Measurements from ENCODE around the gene AQP6.

The AQP6 gene

DNA sequence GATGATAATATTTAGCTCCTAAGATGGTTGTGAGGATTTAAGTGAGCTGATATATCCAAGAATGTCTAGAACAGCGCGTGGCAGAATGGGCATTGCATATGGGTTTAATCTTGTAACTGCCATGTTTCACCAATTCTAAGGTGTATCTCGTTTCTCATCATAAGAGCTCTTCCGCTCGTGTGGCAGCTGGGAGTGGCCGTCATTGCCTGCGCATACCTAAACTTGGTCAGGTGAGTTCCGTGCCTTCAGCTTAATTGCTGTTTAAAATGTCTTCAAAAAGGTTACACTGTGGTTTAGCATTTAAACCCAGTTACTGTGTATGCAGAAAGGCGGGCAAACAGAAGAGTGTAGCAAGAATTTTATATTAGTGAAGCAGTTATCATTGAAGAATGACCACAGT is 26.7 kb upstream of the AQP6 start:
- no peak overlapping the region for H3K9ac ChIP-seq (ENCODE audit: low read length)
- peaks cover 2% of the 10 kb centered on the region for H3K4me1 ChIP-seq (ENCODE audit: control insufficient read depth, insufficient read depth, low read length)
- no peaks in the 10 kb centered on the region for H3K36me3 ChIP-seq (ENCODE audit: control insufficient read depth, insufficient read depth, low read length)
- no peak overlapping the region for H3K4me3 ChIP-seq (ENCODE audit: low read length)
- no peak overlapping the region for H3K27ac ChIP-seq (ENCODE audit: low read depth, low read length)
- no peaks in the 10 kb centered on the region for H3K27me3 ChIP-seq (ENCODE audit: control insufficient read depth, insufficient read depth, low read length)

DNA sequence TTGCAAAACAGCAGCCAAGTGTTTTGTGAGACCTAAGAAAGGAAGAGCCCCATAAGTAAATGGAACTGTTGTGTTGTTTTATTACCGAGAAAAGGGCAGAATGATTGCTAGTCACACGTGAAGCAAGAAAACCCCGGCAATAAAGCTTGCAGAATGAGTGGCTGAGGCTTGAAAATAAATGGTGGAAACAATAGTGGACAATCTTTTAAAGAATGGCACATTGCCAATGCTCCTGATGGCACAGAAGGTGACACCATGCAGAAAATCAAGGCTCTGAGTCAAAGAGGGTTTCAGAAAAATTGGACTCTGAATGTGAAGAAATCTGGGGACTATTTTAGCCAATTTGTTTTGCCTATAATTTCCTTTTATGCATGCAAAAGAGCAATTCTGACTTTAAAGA is 26.2 kb upstream of the AQP6 start:
- Histone ChIP-seq H3K27me3 (ENCODE audit: control insufficient read depth, insufficient read depth, low read length) (no peaks in the 10 kb centered on the region), H3K4me3 (ENCODE audit: low read length) (no peak overlapping the region), H3K27ac (ENCODE audit: low read depth, low read length) (no peak overlapping the region), H3K36me3 (ENCODE audit: control insufficient read depth, insufficient read depth, low read length) (no peaks in the 10 kb centered on the region), H3K9ac (ENCODE audit: low read length) (no peak overlapping the region), H3K4me1 (ENCODE audit: control insufficient read depth, insufficient read depth, low read length) (peaks cover 2% of the 10 kb centered on the region)

DNA sequence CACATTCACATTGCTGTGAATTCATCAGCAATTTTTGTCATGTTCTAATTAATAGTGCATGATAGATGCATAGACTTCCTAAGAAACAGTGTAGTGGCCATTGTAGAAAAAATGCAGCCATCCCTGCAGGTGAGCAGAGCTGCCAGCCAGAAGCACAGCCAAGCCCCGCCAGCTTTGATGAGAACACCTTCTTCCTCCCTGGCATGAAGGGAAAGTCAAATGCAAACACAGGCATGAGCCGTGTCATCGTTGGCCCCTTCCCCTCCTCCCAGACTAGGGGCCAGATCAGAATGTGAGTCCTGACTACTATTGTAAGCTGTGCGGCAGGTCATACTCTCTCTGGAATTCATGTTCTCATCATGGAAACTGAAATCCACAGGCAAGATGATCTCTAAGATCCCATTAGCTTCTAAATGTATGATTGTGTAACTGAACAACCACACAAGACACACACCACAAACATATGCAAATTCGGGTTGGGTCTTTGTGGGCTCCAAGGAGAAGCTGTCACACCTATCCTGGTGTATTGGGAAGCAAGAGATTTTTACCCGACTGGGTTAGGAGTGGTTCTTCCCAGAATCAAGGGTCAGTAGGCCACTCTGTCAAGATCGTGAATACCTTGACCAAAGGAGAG is 25.0 kb upstream of the AQP6 start:
- H3K27me3 ChIP-seq (ENCODE audit: control insufficient read depth, insufficient read depth, low read length) = no peaks in the 10 kb centered on the region
- no peak overlapping the region for H3K9ac ChIP-seq (ENCODE audit: low read length)
- H3K27ac ChIP-seq (ENCODE audit: low read depth, low read length) = no peak overlapping the region
- H3K4me1 ChIP-seq (ENCODE audit: control insufficient read depth, insufficient read depth, low read length) = peaks cover 2% of the 10 kb centered on the region
- no peak overlapping the region for H3K4me3 ChIP-seq (ENCODE audit: low read length)
- H3K36me3 ChIP-seq (ENCODE audit: control insufficient read depth, insufficient read depth, low read length) = no peaks in the 10 kb centered on the region

- H3K36me3 ChIP-seq (ENCODE audit: control insufficient read depth, insufficient read depth, low read length) = no peaks in the 10 kb centered on the region
- H3K9ac ChIP-seq (ENCODE audit: low read length) = no peak overlapping the region
- peaks cover 2% of the 10 kb centered on the region for H3K4me1 ChIP-seq (ENCODE audit: control insufficient read depth, insufficient read depth, low read length)
- no peak overlapping the region for H3K27ac ChIP-seq (ENCODE audit: low read depth, low read length)
- no peaks in the 10 kb centered on the region for H3K27me3 ChIP-seq (ENCODE audit: control insufficient read depth, insufficient read depth, low read length)
- no peak overlapping the region for H3K4me3 ChIP-seq (ENCODE audit: low read length)
Measured at GRCh38 chr12:49948866-49949845, 23.6 kb upstream of the AQP6 start.

- H3K27ac ChIP-seq (ENCODE audit: low read depth, low read length) = no peak overlapping the region
Measured at GRCh38 chr12:49949866-49950265, 22.9 kb upstream of the AQP6 start.

DNA sequence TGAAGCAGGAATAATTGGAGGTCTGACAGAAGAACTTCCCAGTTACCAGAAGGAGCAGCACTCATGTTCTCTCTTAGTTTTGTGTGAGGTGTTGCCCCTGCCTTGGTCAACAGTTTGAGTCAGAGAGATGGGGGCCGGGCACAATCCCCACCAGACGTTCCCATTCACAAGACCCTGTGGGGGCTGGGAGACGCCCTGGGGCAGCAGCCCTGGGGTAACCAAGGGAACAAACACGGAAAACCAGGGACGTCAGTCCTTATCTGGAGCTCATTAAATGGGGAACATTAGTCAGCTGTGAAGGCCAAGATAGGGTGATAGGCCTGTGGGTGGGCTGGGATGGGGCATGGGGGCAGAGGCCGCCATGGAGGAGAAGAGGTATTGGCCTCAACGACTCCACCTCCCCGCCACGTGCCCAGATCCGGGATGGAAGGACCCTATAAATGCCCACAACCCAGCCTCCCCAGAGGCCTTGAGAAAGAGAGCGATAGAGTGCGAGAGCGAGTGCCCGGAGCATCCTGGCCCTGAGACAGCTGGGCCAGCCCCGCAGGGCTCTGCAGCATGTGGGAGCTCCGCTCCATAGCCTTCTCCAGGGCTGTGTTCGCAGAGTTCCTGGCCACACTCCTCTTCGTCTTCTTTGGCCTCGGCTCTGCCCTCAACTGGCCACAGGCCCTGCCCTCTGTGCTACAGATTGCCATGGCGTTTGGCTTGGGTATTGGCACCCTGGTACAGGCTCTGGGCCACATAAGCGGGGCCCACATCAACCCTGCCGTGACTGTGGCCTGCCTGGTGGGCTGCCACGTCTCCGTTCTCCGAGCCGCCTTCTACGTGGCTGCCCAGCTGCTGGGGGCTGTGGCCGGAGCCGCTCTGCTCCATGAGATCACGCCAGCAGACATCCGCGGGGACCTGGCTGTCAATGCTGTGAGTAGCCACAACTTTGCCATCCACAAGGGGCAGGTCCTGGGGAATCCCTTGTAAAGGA is 22.2 kb upstream of the AQP6 start, which contains the start of gene AQP2:
Gene AQP2, plus strand, starts transcription at position 465 of the 979 bp plus-strand sequence. Its CDS starts 94 bp downstream, at position 559.
- no peak within 1 kb of the TSS for H3K9ac ChIP-seq (ENCODE audit: low read length)
- H3K36me3 ChIP-seq (ENCODE audit: control insufficient read depth, insufficient read depth, low read length) = no peaks in the 10 kb centered on the region
- peaks cover 12% of the 10 kb centered on the region for H3K27me3 ChIP-seq (ENCODE audit: control insufficient read depth, insufficient read depth, low read length)
- no peak within 1 kb of the TSS for H3K4me3 ChIP-seq (ENCODE audit: low read length)
- H3K27ac ChIP-seq (ENCODE audit: low read depth, low read length) = no peak within 1 kb of the TSS
- peaks cover 2% of the 10 kb centered on the region for H3K4me1 ChIP-seq (ENCODE audit: control insufficient read depth, insufficient read depth, low read length)

More at GRCh38 chr12:49949866-49950265, 22.9 kb upstream of the AQP6 start:
- Histone ChIP-seq H3K36me3 (ENCODE audit: control insufficient read depth, insufficient read depth, low read length) (no peaks in the 10 kb centered on the region), H3K27me3 (ENCODE audit: control insufficient read depth, insufficient read depth, low read length) (peaks cover 6% of the 10 kb centered on the region), H3K9ac (ENCODE audit: low read length) (no peak overlapping the region), H3K4me3 (ENCODE audit: low read length) (no peak overlapping the region), H3K4me1 (ENCODE audit: control insufficient read depth, insufficient read depth, low read length) (peaks cover 2% of the 10 kb centered on the region)

- no peak overlapping the region for H3K27ac ChIP-seq (ENCODE audit: low read depth, low read length)
- H3K4me1 ChIP-seq (ENCODE audit: control insufficient read depth, insufficient read depth, low read length) = no peaks in the 10 kb centered on the region
- H3K27me3 ChIP-seq (ENCODE audit: control insufficient read depth, insufficient read depth, low read length) = peaks cover 18% of the 10 kb centered on the region
- no peak overlapping the region for H3K4me3 ChIP-seq (ENCODE audit: low read length)
- no peak overlapping the region for H3K9ac ChIP-seq (ENCODE audit: low read length)
- no peaks in the 10 kb centered on the region for H3K36me3 ChIP-seq (ENCODE audit: control insufficient read depth, insufficient read depth, low read length)
Measured at GRCh38 chr12:49951411-49952240, 21.1 kb upstream of the AQP6 start.

GRCh38 chr12:49952391-49953055 is 20.2 kb upstream of the AQP6 start:
- H3K4me1 ChIP-seq (ENCODE audit: control insufficient read depth, insufficient read depth, low read length) = no peaks in the 10 kb centered on the region
- H3K36me3 ChIP-seq (ENCODE audit: control insufficient read depth, insufficient read depth, low read length) = no peaks in the 10 kb centered on the region
- H3K9ac ChIP-seq (ENCODE audit: low read length) = no peak overlapping the region
- H3K27ac ChIP-seq (ENCODE audit: low read depth, low read length) = no peak overlapping the region
- peaks cover 19% of the 10 kb centered on the region for H3K27me3 ChIP-seq (ENCODE audit: control insufficient read depth, insufficient read depth, low read length)
- no peak overlapping the region for H3K4me3 ChIP-seq (ENCODE audit: low read length)

GRCh38 chr12:49953151-49953550 is 19.6 kb upstream of the AQP6 start:
- no peak overlapping the region for H3K4me3 ChIP-seq (ENCODE audit: low read length)
- no peak overlapping the region for H3K9ac ChIP-seq (ENCODE audit: low read length)
- peaks cover 19% of the 10 kb centered on the region for H3K27me3 ChIP-seq (ENCODE audit: control insufficient read depth, insufficient read depth, low read length)
- no peaks in the 10 kb centered on the region for H3K4me1 ChIP-seq (ENCODE audit: control insufficient read depth, insufficient read depth, low read length)
- H3K36me3 ChIP-seq (ENCODE audit: control insufficient read depth, insufficient read depth, low read length) = no peaks in the 10 kb centered on the region
- no peak overlapping the region for H3K27ac ChIP-seq (ENCODE audit: low read depth, low read length)

GRCh38 chr12:49953961-49954846 is 18.5 kb upstream of the AQP6 start:
- Histone ChIP-seq H3K27ac (ENCODE audit: low read depth, low read length) (no peak overlapping the region), H3K27me3 (ENCODE audit: control insufficient read depth, insufficient read depth, low read length) (peaks cover 29% of the 10 kb centered on the region), H3K9ac (ENCODE audit: low read length) (no peak overlapping the region), H3K4me3 (ENCODE audit: low read length) (no peak overlapping the region), H3K4me1 (ENCODE audit: control insufficient read depth, insufficient read depth, low read length) (no peaks in the 10 kb centered on the region), H3K36me3 (ENCODE audit: control insufficient read depth, insufficient read depth, low read length) (no peaks in the 10 kb centered on the region)
